ENCODE measurements around the gene SULT1A1.
"Not testable (repeated sequence)": the region's sequence is repeated elsewhere in the genome, so short reads cannot be mapped to it uniquely, and the experiment has no call there.

SULT1A1 gene

GRCh38 chr16:28590384-28591340 lies 19.2 kb downstream of the SULT1A1 start:
- no peak for DNase-seq

GRCh38 chr16:28589930-28590329 lies 19.9 kb downstream of the SULT1A1 start:
- no peak for DNase-seq

DNA sequence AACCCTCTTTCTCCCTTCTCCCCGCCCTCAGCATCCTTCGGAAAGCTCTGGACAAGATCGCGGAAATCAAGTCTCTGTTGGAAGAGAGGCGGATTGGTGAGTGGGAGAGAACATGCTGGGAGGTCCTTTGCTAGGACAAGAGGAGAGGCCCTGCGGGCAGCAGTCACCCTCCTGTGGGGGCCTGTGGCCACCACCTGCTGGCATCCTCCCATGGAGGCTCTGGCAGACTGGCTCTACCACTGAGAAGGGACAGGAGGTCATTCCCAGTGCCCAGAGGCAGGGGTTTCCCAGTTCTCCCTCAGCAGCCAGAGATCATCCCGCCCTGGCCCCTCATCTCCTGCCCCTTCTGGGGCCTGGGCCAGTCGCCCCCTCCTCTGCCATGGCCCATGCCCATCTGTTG lies 20.8 kb downstream of the SULT1A1 start:
- DNase-seq, result no peak

DNA sequence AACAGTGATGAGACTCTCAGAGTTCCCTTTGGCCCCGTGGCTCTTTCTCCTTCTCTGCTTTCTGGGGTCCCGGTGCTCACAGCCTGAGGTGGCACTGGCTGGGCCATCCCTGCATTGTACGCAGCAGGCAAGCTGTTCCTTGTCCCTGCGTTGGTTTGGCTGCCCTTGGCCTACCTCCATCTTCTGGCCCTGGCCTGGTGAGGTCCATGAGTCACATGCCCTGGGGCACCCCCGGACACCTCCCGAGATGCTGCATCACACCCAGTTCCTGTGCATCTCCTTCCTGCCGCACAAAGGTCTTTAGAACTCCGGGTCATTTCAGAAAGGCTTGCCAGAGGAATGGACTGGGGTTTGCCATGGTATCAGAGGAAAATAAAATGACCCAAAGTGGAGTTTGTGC lies 22.5 kb downstream of the SULT1A1 start:
- DNase-seq, result no peak

DNA sequence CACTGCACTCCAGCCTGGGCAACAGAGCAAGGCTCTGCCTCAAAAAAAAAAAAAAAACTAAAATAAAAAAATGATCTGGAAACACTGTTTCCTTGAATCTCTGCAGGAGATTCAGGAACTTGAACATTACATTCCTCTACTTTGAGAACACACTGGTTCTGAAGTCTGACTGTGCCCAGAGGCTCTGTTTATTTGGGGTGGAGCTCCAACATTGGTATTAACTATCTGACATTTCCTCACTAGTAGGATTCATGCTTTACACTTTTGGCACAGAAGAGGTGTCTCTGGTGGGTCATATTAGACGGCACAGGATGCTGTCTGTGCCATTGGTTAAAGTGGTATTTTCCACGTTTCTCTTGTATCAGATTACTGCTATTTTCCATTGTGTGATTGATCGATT lies 23.4 kb downstream of the SULT1A1 start:
- no peak for DNase-seq

GRCh38 chr16:28585674-28586073 lies 24.2 kb downstream of the SULT1A1 start:
- DNase-seq, result no peak

DNA sequence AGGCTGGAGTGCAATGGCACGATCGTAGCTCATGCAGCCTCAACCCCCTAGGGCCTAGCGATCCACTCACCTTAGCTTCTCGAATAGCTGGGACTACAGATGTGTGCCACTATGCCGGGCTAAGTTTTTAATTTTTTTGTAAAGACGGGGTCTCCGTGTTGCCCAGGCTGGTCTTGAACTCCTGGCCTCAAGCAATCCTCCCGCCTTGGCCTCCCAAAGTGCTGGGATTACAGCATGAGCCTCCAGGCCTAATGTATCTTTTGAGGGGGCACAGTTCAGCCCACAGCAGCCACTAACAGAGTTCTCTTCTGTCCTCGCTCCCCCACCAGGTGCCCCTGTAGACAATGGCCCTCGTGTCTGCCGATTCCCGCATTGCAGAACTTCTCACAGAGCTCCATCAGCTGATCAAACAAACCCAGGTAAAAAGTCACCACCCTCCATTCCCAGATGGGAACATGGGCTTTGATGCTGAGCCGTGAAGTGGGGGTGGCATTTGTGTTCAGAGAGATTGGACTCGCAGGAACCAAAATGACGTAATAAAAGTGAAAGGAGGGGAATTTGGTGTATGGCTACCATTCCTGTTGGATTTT lies 29.0 kb downstream of the SULT1A1 start:
- DNase-seq, result no peak

DNA sequence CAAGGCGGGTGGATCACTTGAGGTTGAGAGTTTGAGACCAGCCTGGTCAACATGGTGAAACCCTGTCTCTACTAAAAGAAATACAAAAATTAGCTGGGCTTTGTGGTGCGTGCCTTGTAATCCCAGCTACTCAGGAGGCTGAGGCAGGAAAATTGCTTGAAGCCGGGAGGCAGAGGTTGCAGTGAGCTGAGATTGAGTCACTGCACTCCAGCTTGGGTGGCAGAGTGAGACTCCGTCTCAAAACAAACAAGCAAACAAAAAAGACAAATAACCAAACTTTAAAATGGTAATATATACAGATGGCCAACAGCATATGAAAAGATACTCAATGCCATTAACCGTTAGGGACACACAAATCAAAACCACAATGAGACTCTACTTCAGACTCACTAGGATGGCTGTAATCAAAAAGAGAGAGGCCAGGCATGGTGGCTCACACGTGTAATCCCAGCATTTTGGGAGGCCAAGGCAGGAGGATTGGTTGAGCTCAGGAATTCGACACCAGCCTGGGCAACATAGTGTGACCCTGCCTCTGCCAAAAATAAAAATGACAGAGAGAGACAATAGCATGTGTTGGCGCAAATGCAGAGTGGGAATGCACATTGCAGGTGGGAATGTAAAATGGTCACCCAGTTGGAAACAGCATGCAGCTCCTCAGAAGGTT lies 34.3 kb downstream of the SULT1A1 start:
- DNase-seq, result no peak

DNA sequence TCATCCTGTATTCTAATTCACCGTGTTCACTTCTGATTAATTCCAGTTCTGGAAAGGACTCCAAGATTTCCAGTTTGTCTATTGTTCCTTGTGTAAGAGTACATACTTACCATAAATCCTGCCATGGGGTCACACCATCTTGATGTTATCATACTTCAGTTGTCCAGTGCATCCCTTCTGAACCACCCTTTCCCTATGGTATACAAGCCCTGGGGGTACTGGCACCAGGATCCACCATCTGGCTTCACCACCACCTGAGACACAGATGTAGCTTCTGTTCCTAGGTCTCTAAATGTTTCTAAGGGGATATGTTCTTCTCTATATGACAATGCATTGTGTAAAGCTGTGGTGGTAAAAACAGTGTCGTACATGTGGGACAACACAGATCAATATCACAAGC lies 34.9 kb downstream of the SULT1A1 start:
- no peak for DNase-seq

GRCh38 chr16:28573738-28574718 lies 35.8 kb downstream of the SULT1A1 start:
- DNase-seq, result no peak

DNA sequence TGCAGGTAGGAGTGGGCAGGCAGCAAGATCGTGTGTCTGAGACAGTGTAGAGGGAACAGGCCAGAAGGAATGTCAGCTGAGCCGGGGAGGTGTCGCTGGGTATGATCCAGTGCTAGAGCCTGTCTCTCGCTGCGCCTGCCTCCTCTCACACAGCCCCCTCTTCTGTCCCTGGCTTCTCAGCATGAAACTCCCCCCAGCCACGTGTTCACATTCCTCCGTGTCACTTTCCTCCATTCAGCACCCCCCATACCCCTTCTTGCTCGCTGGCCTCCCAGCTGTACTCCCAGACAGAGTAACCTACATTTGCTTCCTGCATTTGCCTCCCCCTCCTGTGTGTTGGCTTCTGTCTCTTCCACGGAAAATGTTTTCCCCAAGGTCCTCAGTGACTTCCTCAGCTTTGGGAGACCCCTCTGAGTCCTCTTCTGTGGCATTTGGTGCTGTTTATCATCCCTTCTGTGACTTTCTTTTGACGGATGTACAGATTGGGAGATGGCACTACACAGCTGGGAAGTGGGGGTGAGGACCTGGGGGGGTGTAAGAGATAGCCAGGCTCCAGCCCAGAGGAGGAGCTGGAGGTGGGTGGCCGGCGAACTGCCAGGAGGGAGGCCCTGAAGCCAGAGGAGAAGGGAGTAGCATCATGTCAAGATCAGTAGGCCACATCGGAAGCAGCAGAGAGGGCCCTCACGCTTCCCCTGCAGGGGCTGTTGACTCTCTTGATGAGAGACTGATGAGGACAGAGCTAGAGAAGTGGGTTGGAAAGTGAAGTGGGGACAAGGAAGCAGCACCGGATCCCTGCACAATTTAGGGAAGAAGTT lies 36.9 kb downstream of the SULT1A1 start:
- peak in 1 of 14 donors; percentile 34 for DNase-seq

GRCh38 chr16:28569968-28570752 lies 39.7 kb downstream of the SULT1A1 start:
- DNase-seq, result no peak

DNA sequence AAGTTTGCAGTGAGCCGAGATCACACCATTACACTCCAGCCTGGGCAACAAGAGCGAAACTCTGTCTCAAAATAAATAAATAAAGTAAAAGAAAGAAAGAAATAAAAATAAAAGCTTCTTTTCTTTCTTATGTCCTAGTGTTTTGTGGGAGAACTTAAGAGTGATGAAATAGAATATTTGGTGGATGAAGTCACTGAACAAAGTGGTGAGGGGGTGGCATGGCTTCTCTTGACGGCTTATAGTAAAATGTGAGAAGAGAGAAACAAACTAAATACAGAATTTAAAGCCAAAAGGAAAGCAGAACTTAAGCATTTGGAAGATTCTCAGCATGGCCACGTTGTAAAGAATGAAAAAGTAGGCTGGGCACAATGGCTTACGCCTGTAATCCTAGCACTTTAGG lies 40.8 kb downstream of the SULT1A1 start:
- DNase-seq, result no peak

DNA sequence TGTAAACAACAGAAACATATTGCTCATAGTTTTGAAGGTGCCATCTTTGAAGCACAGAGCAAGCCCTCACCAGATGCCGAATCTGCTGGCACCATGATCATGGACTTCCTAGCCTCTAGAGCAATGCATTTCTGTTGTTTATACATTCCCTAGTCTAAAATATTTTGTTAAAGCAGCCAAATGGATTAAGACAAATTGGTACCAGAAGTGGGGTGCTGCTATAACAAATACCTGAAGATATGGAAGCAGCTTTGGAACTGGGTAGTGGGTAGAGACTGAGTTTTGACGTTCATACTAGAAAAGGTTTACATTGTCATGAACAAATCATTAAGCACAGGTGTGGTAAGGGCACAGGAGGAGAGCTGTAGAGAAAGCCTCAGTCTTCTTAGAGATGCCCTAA lies 42.6 kb downstream of the SULT1A1 start:
- no peak for DNase-seq

GRCh38 chr16:28566233-28566925 lies 43.5 kb downstream of the SULT1A1 start:
- not testable (repeated sequence) for DNase-seq

DNA sequence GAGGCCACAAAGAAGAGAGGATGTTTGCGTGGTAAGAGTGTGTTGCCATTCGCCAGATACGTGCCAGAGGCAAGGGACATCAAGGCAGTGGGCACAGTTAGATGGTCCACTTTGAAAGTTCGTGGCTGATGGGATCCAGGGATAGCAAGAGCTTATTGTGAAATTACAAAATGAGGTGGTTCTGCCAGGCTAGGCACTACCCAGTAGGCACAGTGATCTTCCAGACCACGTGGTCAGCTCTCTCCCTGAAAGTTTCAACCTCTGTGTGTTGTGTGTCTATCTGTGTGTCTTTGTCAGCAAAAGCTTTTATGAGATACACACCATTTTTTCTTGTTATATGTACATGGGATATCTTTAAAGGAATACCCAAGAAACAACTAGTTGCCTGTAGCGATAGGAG lies 46.6 kb downstream of the SULT1A1 start:
- no peak for DNase-seq

DNA sequence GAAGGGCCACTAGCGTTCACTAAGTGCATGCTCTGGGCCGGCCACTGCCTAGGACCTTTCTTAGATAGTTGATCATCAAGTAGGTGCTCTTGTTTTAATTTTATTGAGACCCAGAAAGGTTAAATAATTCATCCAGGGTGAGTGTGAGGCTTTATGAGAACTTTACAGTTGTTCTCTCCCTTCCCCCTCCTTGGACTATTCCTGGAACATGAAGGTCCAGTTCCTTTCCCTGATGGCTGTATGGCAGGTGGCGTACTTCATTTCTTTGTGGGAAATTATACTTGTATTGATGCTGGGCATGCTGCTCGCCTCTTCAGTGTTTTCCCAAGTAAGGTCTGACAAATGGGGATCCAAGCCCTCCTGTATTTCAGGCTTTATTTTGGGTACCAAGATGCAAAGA lies 47.6 kb downstream of the SULT1A1 start:
- DNase-seq, result no peak

- no peak for DNase-seq
These were observed 48.2 kb downstream of the SULT1A1 start for GRCh38 chr16:28561557-28562187.

GRCh38 chr16:28558456-28558855 lies 51.4 kb downstream of the SULT1A1 start:
- no peak for DNase-seq
